Measurements from ENCODE around the gene IGF2R.

- no peak for TF ChIP-seq CTCF (IDR thresholded peaks at IDR 0.05)
- no peak for TF ChIP-seq POLR2AphosphoS5 (IDR thresholded peaks at IDR 0.05)
- no peak for TF ChIP-seq POLR2A (IDR thresholded peaks at IDR 0.05)
Observed at GRCh38 chr6:160102399-160102798, 133.5 kb downstream of the IGF2R start.

Measured in breast epithelium (tissue), 3 donors.